SK-N-SH treated with all-trans-retinoic acid at 6 μM for 48 hours (cell line): ENCODE measurements around the gene SOX6.

Experiments used
- ATAC-seq: fragments of 200-7000 bp; cut with Tn5 transposase; 3 replicates; pipeline ENCODE4 v1.9.1; 2020; ENCODE audit warnings: mild to moderate bottlenecking, moderate library complexity
- ARNTL ChIP-seq: fragments of 450-650 bp; formaldehyde crosslinking; IDR thresholded peaks from 2 replicates; pipeline ENCODE4 v1.5.0; 2020; ENCODE audit warnings: low read depth, mild to moderate bottlenecking, moderate library complexity, borderline replicate concordance
- BACH2 ChIP-seq: fragments of 250-450 bp; sonication (Bioruptor Pico); IDR thresholded peaks from 2 replicates; pipeline ENCODE4 v1.9.0; 2021; ENCODE audit warnings: mild to moderate bottlenecking, borderline replicate concordance
- CREB5 ChIP-seq: fragments of 250-450 bp; sonication (Bioruptor Pico); IDR thresholded peaks from 2 replicates; pipeline ENCODE4 v1.5.1; 2020; ENCODE audit warnings: low read depth, mild to moderate bottlenecking, moderate library complexity
- CSDC2 ChIP-seq: fragments of 250-450 bp; sonication (Bioruptor Pico); IDR thresholded peaks from 2 replicates; pipeline ENCODE4 v1.5.0; 2020; ENCODE audit warnings: mild to moderate bottlenecking, moderate library complexity
- CSRNP3 ChIP-seq: fragments of 250-450 bp; sonication (Bioruptor Pico); IDR thresholded peaks from 2 replicates; pipeline ENCODE4 v1.5.1; 2021; ENCODE audit warnings: mild to moderate bottlenecking, moderate library complexity
- ESRRG ChIP-seq: fragments of 250-450 bp; sonication (Bioruptor Pico); IDR thresholded peaks from 2 replicates; pipeline ENCODE4 v1.6.1; 2021; ENCODE audit warnings: mild to moderate bottlenecking
- GLIS3 ChIP-seq: fragments of 250-450 bp; sonication (Bioruptor Pico); IDR thresholded peaks from 2 replicates; pipeline ENCODE4 v1.5.0; 2020; ENCODE audit warnings: mild to moderate bottlenecking, moderate library complexity
- ISL1 ChIP-seq: fragments of 250-450 bp; sonication (Bioruptor Pico); IDR thresholded peaks from 2 replicates; pipeline ENCODE4 v2.1.2; 2022; ENCODE audit warnings: mild to moderate bottlenecking, moderate library complexity
- OSR1 ChIP-seq: fragments of 250-450 bp; sonication (Bioruptor Pico); IDR thresholded peaks from 2 replicates; pipeline ENCODE4 v1.8.0; 2022; ENCODE audit warnings: moderate library complexity, mild to moderate bottlenecking, inconsistent platforms
- POU6F1 ChIP-seq: fragments of 250-450 bp; sonication (Bioruptor Pico); IDR thresholded peaks from 2 replicates; pipeline ENCODE4 v1.8.0; 2021; ENCODE audit warnings: low read depth, mild to moderate bottlenecking, moderate library complexity, borderline replicate concordance
- PPARA ChIP-seq: fragments of 250-450 bp; sonication (Bioruptor Pico); IDR thresholded peaks from 2 replicates; pipeline ENCODE4 v1.5.0; 2020; ENCODE audit warnings: mild to moderate bottlenecking, borderline replicate concordance
- RARB ChIP-seq: fragments of 250-450 bp; sonication (Bioruptor Pico); IDR thresholded peaks from 2 replicates; pipeline ENCODE4 v1.8.0; 2021; ENCODE audit warnings: mild to moderate bottlenecking, moderate library complexity
- SNAI2 ChIP-seq: fragments of 250-450 bp; sonication (Bioruptor Pico); IDR thresholded peaks from 2 replicates; pipeline ENCODE4 v1.5.0; 2020; ENCODE audit warnings: mild to moderate bottlenecking, moderate library complexity
- TCF4 ChIP-seq: fragments of 250-450 bp; sonication (Bioruptor Pico); IDR thresholded peaks from 2 replicates; pipeline ENCODE4 v1.8.0; 2021; ENCODE audit warnings: mild to moderate bottlenecking, moderate library complexity, borderline replicate concordance
- TSHZ2 ChIP-seq: fragments of 250-450 bp; sonication (Bioruptor Pico); IDR thresholded peaks from 2 replicates; pipeline ENCODE4 v1.5.0; 2020; ENCODE audit warnings: mild to moderate bottlenecking, moderate library complexity
- ZC3H10 ChIP-seq: fragments of 250-450 bp; sonication (Bioruptor Pico); IDR thresholded peaks from 2 replicates; pipeline ENCODE4 v1.5.1; 2021; ENCODE audit warnings: mild to moderate bottlenecking, moderate library complexity
- ZFP3 ChIP-seq: fragments of 250-450 bp; sonication (Bioruptor Pico); IDR thresholded peaks from 2 replicates; pipeline ENCODE4 v1.5.0; 2020; ENCODE audit warnings: mild to moderate bottlenecking, moderate library complexity
- ZFP30 ChIP-seq: fragments of 450-650 bp; formaldehyde crosslinking; IDR thresholded peaks from 2 replicates; pipeline ENCODE4 v1.5.0; 2022; ENCODE audit warnings: mild to moderate bottlenecking, moderate library complexity
- ZNF565 ChIP-seq: fragments of 450-650 bp; formaldehyde crosslinking; conservative IDR thresholded peaks from 2 replicates; pipeline ENCODE4 v1.5.0; 2020; ENCODE audit warnings: low read depth, mild to moderate bottlenecking, moderate library complexity
- ZNF70 ChIP-seq: fragments of 450-650 bp; formaldehyde crosslinking; IDR thresholded peaks from 2 replicates; pipeline ENCODE4 v1.5.0; 2020; ENCODE audit warnings: mild to moderate bottlenecking, moderate library complexity
- ZNF8 ChIP-seq: fragments of 450-650 bp; formaldehyde crosslinking; IDR thresholded peaks from 2 replicates; pipeline ENCODE4 v1.5.0; 2020; ENCODE audit warnings: mild to moderate bottlenecking, moderate library complexity

Gene SOX6

GRCh38 chr11:16081382-16082094 is 274.8 kb downstream of the SOX6 start:
- no peak for ATAC-seq
- TF ChIP-seq ZNF8 (CRISPR knock-in tag) (no peak), BACH2 (CRISPR knock-in tag) (no peak), CSRNP3 (CRISPR knock-in tag) (no peak), CSDC2 (CRISPR knock-in tag) (no peak), POU6F1 (CRISPR knock-in tag) (no peak), ARNTL (no peak), RARB (CRISPR knock-in tag) (no peak), TSHZ2 (CRISPR knock-in tag) (no peak), ZFP3 (CRISPR knock-in tag) (no peak), OSR1 (CRISPR knock-in tag) (no peak), ESRRG (no peak), TCF4 (CRISPR knock-in tag) (no peak), ZNF565 (no peak), ZNF70 (CRISPR knock-in tag) (no peak), GLIS3 (CRISPR knock-in tag) (no peak), PPARA (CRISPR knock-in tag) (no peak), ZC3H10 (CRISPR knock-in tag) (no peak)

- TF ChIP-seq BACH2 (CRISPR knock-in tag), result no peak
- TF ChIP-seq CSRNP3 (CRISPR knock-in tag), result no peak
- no peak for TF ChIP-seq TCF4 (CRISPR knock-in tag)
- no peak for TF ChIP-seq ZFP3 (CRISPR knock-in tag)
- TF ChIP-seq CSDC2 (CRISPR knock-in tag), result no peak
- ATAC-seq, result no peak
Measured at GRCh38 chr11:16080688-16081381, 275.5 kb downstream of the SOX6 start.

GRCh38 chr11:16078936-16079335 is 277.4 kb downstream of the SOX6 start:
- ATAC-seq, result no peak
- TF ChIP-seq BACH2 (CRISPR knock-in tag), result no peak
- no peak for TF ChIP-seq ZNF565
- TF ChIP-seq CSRNP3 (CRISPR knock-in tag), result no peak
- TF ChIP-seq RARB (CRISPR knock-in tag), result no peak
- no peak for TF ChIP-seq ZNF8 (CRISPR knock-in tag)
- no peak for TF ChIP-seq OSR1 (CRISPR knock-in tag)
- TF ChIP-seq ISL1, result no peak
- TF ChIP-seq CSDC2 (CRISPR knock-in tag), result no peak
- TF ChIP-seq TCF4 (CRISPR knock-in tag), result no peak
- TF ChIP-seq PPARA (CRISPR knock-in tag), result no peak
- no peak for TF ChIP-seq ZFP3 (CRISPR knock-in tag)
- TF ChIP-seq ARNTL, result no peak
- TF ChIP-seq CREB5 (CRISPR knock-in tag), result no peak
- no peak for TF ChIP-seq POU6F1 (CRISPR knock-in tag)
- no peak for TF ChIP-seq SNAI2 (CRISPR knock-in tag)
- TF ChIP-seq ZFP30 (CRISPR knock-in tag), result no peak
